ENCODE measurements around the gene ZBTB16. TPM values are rescaled to one million over a fixed set of nuclear protein-coding genes. Genes with fewer than 3 reads are reported as not detected.

Gene ZBTB16
- total and polyA plus RNA-seq, 2 donors (not counting 3 experiments of a cell fraction or from before 2014, with no cell fraction given) = 9.8 to 20.3 TPM

- Histone ChIP-seq H3K9me1 (replicated peaks; ENCODE audit: control insufficient read depth, extremely low read depth, insufficient read depth, low read length) (no peaks in the 10 kb centered on the region), H3K9ac (replicated peaks; ENCODE audit: extremely low read depth, insufficient read depth, low read length) (no peak overlapping the region), H3K79me2 (ENCODE audit: control insufficient read depth, insufficient read depth, low read length) (no peaks in the 10 kb centered on the region), H3K36me3 (ENCODE audit: control insufficient read depth in 2 of 2, extremely low read depth in 1 of 2, insufficient read depth in 2 of 2, low read length in 2 of 2) (no peaks in the 10 kb centered on the region), H3K4me2 (ENCODE audit: insufficient read depth, low read length) (peak overlapping the region; percentile 20), H3K27ac (ENCODE audit: insufficient read depth, low read depth, low read length) (peak overlapping the region; percentile 83), H3K9me3 (replicated peaks; ENCODE audit: control insufficient read depth, insufficient read depth, low read length) (no peaks in the 10 kb centered on the region), H4K20me1 (replicated peaks; ENCODE audit: control insufficient read depth, extremely low read depth, insufficient read depth, low read length) (no peaks in the 10 kb centered on the region), H2AFZ (ENCODE audit: low read depth, low read length) (no peak overlapping the region), H3K4me1 (ENCODE audit: control insufficient read depth, extremely low read depth, insufficient read depth, low read length) (peaks cover 26% of the 10 kb centered on the region), H3K27me3 (ENCODE audit: control insufficient read depth in 2 of 2, insufficient read depth in 2 of 2, low read length in 2 of 2) (no peaks in the 10 kb centered on the region), H3K4me3 (replicated peaks in 1 of 3; ENCODE audit: insufficient read depth in 1 of 3, low read depth in 1 of 3, low read length in 3 of 3) (no peak overlapping the region)
- peak; percentile 42 for FAIRE-seq
- no peak for TF ChIP-seq MYC (IDR thresholded peaks at IDR 0.05; ENCODE audit: low read depth, low read length)
- no peak for TF ChIP-seq GATA2 (IDR thresholded peaks at IDR 0.05; ENCODE audit: insufficient read depth, insufficient read length, low read depth, low read length)
- TF ChIP-seq FOS (IDR thresholded peaks at IDR 0.05; ENCODE audit: borderline replicate concordance, insufficient read depth, low read length) = no peak
- TF ChIP-seq EZH2 (IDR thresholded peaks at IDR 0.05; ENCODE audit: borderline replicate concordance, low read depth, low read length, severe bottlenecking) = no peak
- TF ChIP-seq POLR2AphosphoS5 (IDR thresholded peaks at IDR 0.05; ENCODE audit: insufficient read depth, low read depth, low read length) = no peak
- TF ChIP-seq POLR2A (IDR thresholded peaks at IDR 0.05; ENCODE audit: low read depth, low read length) = no peak
- no peak for TF ChIP-seq JUN (IDR thresholded peaks at IDR 0.05; ENCODE audit: borderline replicate concordance, insufficient read depth, insufficient read length, low read depth)
- no peak for TF ChIP-seq MAX (IDR thresholded peaks at IDR 0.05; ENCODE audit: insufficient read depth, insufficient read length)
- no peak for TF ChIP-seq CTCF (IDR thresholded peaks at IDR 0.05; ENCODE audit: extremely low read depth in 1 of 2, insufficient read depth in 1 of 2, low read depth in 1 of 2, low read length in 2 of 2)
- POLR2A ChIA-PET = interaction anchor here (1.8 kb wide), 1 partner anchor 21 kb away, joined by 9 read pairs; no protein-coding TSS in a partner anchor
- BruUV-seq (replicated peaks) = no TSS peak
- no peak for DNase-seq (ENCODE audit: low read depth, low spot score)
- CTCF ChIA-PET = interaction anchor here (1.0 to 2.2 kb wide), 4 partner anchors 19 to 163 kb away, joined by 5 to 21 read pairs (median 12); partner anchors contain the start of gene ZBTB16
- intact Hi-C loops (cut with micrococcal nuclease) (loop anchor here (2.0 kb wide), 1 partner anchor 62 kb away; no protein-coding TSS in a partner anchor), dilution Hi-C loops (cut with MboI; ENCODE audit: extremely low pct_ligation_motif_present, low sequenced_read_pairs) (no loop called here)
Measured at GRCh38 chr11:114199051-114199450, 139.5 kb downstream of the ZBTB16 start.

Data from endothelial cell of umbilical vein (primary cell).